ENCODE measurements around the gene TSPAN4. TPM values are rescaled to one million over a fixed set of nuclear protein-coding genes. Genes with fewer than 3 reads are reported as not detected.
A peak's percentile ranks its signal among the peaks of the same experiment; 100 is the strongest.

The TSPAN4 gene
- total RNA-seq, 6 donors from 2014 or later: 91.3 to 181 (median 169) TPM

GRCh38 chr11:861105-861479 is 18.4 kb downstream of the TSPAN4 start:
- Histone ChIP-seq H3K27ac (no peak overlapping the region), H3K4me3 (no peak overlapping the region), H3K9me3 (no peaks in the 10 kb centered on the region), H3K36me3 (peaks cover 0 to 43% (median 26%) of the 10 kb centered on the region in 4 donors), H3K27me3 (no peaks in the 10 kb centered on the region), H3K4me1 (peaks cover 7 to 27% (median 12%) of the 10 kb centered on the region in 4 donors)
- TF ChIP-seq EP300 (IDR thresholded peaks at IDR 0.05): no peak
- no peak for TF ChIP-seq POLR2A (IDR thresholded peaks at IDR 0.05)
- TF ChIP-seq POLR2AphosphoS5 (IDR thresholded peaks at IDR 0.05): no peak
- no peak for TF ChIP-seq CTCF (IDR thresholded peaks at IDR 0.05)
- no peak for ATAC-seq (ENCODE audit: low FRiP score in 2 of 2)
- DNase-seq: peak in 1 of 2 donors; percentile 54
- 88 to 90% methylated on average over 14 of the region's 14 CpGs for WGBS, 2 donors

- Histone ChIP-seq H3K9me3 (no peaks in the 10 kb centered on the region), H3K4me1 (peaks cover 7 to 24% (median 10%) of the 10 kb centered on the region in 4 donors), H3K27me3 (no peaks in the 10 kb centered on the region), H3K27ac (peak overlapping the region in 1 of 4 donors; percentile 43), H3K4me3 (no peak overlapping the region), H3K36me3 (peaks cover 0 to 52% (median 34%) of the 10 kb centered on the region in 4 donors)
- no peak for TF ChIP-seq EP300 (IDR thresholded peaks at IDR 0.05)
- TF ChIP-seq CTCF (IDR thresholded peaks at IDR 0.05): no peak
- no peak for TF ChIP-seq POLR2AphosphoS5 (IDR thresholded peaks at IDR 0.05)
- TF ChIP-seq POLR2A (IDR thresholded peaks at IDR 0.05): no peak
- DNase-seq (no peak), ATAC-seq (ENCODE audit: low FRiP score in 2 of 2) (peak; percentile 1 to 22)
- 41 to 77% methylated on average over 2 to 19 of the region's 20 CpGs for WGBS, 2 donors
Measured at GRCh38 chr11:862081-862661, 19.5 kb downstream of the TSPAN4 start.

GRCh38 chr11:862696-863022 is 20.0 kb downstream of the TSPAN4 start:
- no peak overlapping the region for H3K4me3 ChIP-seq
- peaks cover 0 to 54% (median 34%) of the 10 kb centered on the region in 4 donors for H3K36me3 ChIP-seq
- peaks cover 7 to 24% (median 10%) of the 10 kb centered on the region in 4 donors for H3K4me1 ChIP-seq
- no peaks in the 10 kb centered on the region for H3K27me3 ChIP-seq
- ATAC-seq (ENCODE audit: low FRiP score in 2 of 2) (no peak), DNase-seq (peak in 1 of 2 donors; percentile 77)
- H3K9me3 ChIP-seq: no peaks in the 10 kb centered on the region
- 70 to 93% methylated on average over 2 to 4 of the region's 12 CpGs for WGBS, 2 donors
- TF ChIP-seq EP300 (IDR thresholded peaks at IDR 0.05): no peak
- TF ChIP-seq POLR2AphosphoS5 (IDR thresholded peaks at IDR 0.05): no peak
- TF ChIP-seq CTCF (IDR thresholded peaks at IDR 0.05): no peak
- no peak for TF ChIP-seq POLR2A (IDR thresholded peaks at IDR 0.05)
- H3K27ac ChIP-seq: no peak overlapping the region

- DNase-seq (peak in 1 of 2 donors; percentile 71), ATAC-seq (ENCODE audit: low FRiP score in 2 of 2) (no peak)
- H3K9me3 ChIP-seq: no peaks in the 10 kb centered on the region
- WGBS, 2 donors: 86 to 91% methylated on average over 12 to 24 of the region's 24 CpGs
- H3K4me3 ChIP-seq: no peak overlapping the region
- TF ChIP-seq EP300 (IDR thresholded peaks at IDR 0.05) (no peak), POLR2AphosphoS5 (IDR thresholded peaks at IDR 0.05) (no peak), CTCF (IDR thresholded peaks at IDR 0.05) (no peak), POLR2A (IDR thresholded peaks at IDR 0.05) (no peak)
- no peaks in the 10 kb centered on the region for H3K27me3 ChIP-seq
- H3K27ac ChIP-seq: no peak overlapping the region
- H3K36me3 ChIP-seq: peaks cover 0 to 55% (median 36%) of the 10 kb centered on the region in 4 donors
- H3K4me1 ChIP-seq: peaks cover 7 to 19% (median 9%) of the 10 kb centered on the region in 4 donors
Measured at GRCh38 chr11:863023-863909, 20.6 kb downstream of the TSPAN4 start.
